Fibroblast of mammary gland (primary cell): ENCODE measurements around the gene RNF31.

Source experiments
- DNase-seq: peaks from one replicate; pipeline ENCODE4 v3.0.0-alpha.2; 2010; ENCODE audit warnings: low read depth
- H3K4me3 ChIP-seq: 2 replicates; pipeline ENCODE4 v1.5.1; 2011; ENCODE audit warnings: low read depth, mild to moderate bottlenecking, low read length, moderate library complexity; ENCODE audit not compliant: control insufficient read depth
- CTCF ChIP-seq: conservative IDR thresholded peaks from 2 replicates; pipeline ENCODE4 v1.5.1; 2011; ENCODE audit warnings: low read depth, low read length, inconsistent platforms; ENCODE audit not compliant: control insufficient read depth, insufficient read depth

Gene RNF31

GRCh38 chr14:24132976-24133375 is 14.3 kb upstream of the RNF31 start:
- no peak for DNase-seq
- H3K4me3 ChIP-seq = no peak overlapping the region
- TF ChIP-seq CTCF = no peak

- no peak for DNase-seq
- no peak overlapping the region for H3K4me3 ChIP-seq
- TF ChIP-seq CTCF = no peak
Measured at GRCh38 chr14:24133735-24134134, 13.6 kb upstream of the RNF31 start.

GRCh38 chr14:24135584-24135833 is 11.8 kb upstream of the RNF31 start:
- H3K4me3 ChIP-seq = peak overlapping the region; percentile 70
- TF ChIP-seq CTCF = no peak
- no peak for DNase-seq

- H3K4me3 ChIP-seq = peak within 1 kb of the TSS; percentile 70
- TF ChIP-seq CTCF = no peak
- DNase-seq = peak; percentile 76
Measured at GRCh38 chr14:24135834-24136683, 11.2 kb upstream of the RNF31 start, which contains the start of gene PSME1. TSS of gene PSME1 (plus strand) at chr14:24136194. CDS start at chr14:24136263, 69 bp downstream.

GRCh38 chr14:24136684-24137528 is 10.4 kb upstream of the RNF31 start:
- DNase-seq = no peak
- peak overlapping the region; percentile 70 for H3K4me3 ChIP-seq
- TF ChIP-seq CTCF = no peak

GRCh38 chr14:24137529-24138395 is 9.5 kb upstream of the RNF31 start:
- no peak for DNase-seq
- no peak overlapping the region for H3K4me3 ChIP-seq
- TF ChIP-seq CTCF = no peak
